ENCODE measurements around the gene S100A4. TPM values are rescaled to one million over a fixed set of nuclear protein-coding genes. Genes with fewer than 3 reads are reported as not detected.

S100A4 gene
- total RNA-seq, 1 donor from 2014 or later: 165 TPM

DNA sequence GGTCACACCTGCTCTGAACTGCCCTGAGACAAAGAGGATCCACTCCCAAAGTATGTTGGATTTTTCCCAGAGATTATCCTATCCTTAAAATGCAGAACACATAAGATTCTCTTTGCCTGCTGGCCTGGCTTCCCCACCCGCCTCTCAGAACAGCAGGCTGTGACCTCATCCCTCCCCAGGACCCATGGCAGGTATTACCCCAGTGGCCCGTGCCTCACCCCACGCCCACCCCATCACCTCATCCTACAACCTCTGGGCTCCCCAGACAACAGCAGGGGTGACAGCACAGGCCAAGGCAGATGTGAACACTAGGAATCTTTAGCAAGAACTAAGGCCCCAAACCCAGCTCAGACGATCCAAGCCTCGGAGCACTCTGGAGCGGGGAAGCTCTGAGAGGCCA is 50.1 kb downstream of the S100A4 start:
- no peak overlapping the region for H3K27ac ChIP-seq (ENCODE audit: low read depth, low read length)
- peaks cover 3 to 15% (median 15%) of the 10 kb centered on the region in 3 donors for H3K4me1 ChIP-seq (ENCODE audit: control insufficient read depth in 3 of 3, insufficient read depth in 3 of 3, low read length in 3 of 3)
- H3K9me3 ChIP-seq (ENCODE audit: control insufficient read depth in 3 of 3, low read length in 3 of 3): no peaks in the 10 kb centered on the region
- no peaks in the 10 kb centered on the region for H3K36me3 ChIP-seq (ENCODE audit: control insufficient read depth in 3 of 3, insufficient read depth in 3 of 3, low read length in 3 of 3)
- no peaks in the 10 kb centered on the region for H3K27me3 ChIP-seq (ENCODE audit: control insufficient read depth in 3 of 3, insufficient read depth in 3 of 3, low read length in 3 of 3)
- no peak overlapping the region for H3K9ac ChIP-seq (ENCODE audit: low read depth in 1 of 3, low read length in 3 of 3)
- H3K4me3 ChIP-seq (ENCODE audit: low read length in 3 of 3): no peak overlapping the region

DNA sequence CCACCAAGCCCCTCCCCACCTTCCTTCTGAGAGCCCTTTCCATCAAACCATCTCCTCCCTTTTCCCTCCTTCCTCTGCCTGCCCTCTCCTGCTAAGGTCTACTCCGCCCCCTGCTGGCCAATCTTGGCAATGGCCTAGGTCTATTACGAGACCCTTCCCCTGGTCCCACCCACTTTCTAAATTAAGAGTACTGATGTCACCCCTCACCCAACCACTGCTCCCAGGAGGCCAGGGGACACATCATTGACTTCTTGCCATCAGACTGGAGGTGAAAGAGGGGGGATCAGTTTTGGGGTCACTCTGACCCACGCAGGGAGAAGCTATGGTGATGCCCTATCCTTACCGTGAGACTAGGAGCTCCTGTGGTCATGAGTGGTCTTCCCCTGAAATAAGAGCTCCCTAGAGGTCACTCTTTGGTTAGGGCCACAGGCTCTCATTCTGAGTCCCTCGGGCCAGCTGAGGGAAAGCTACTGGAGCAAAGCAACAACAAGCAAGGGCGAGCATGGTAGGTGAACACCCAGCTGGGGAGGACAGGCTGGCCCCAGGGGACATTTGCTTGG is 50.5 kb downstream of the S100A4 start:
- no peaks in the 10 kb centered on the region for H3K27me3 ChIP-seq (ENCODE audit: control insufficient read depth in 3 of 3, insufficient read depth in 3 of 3, low read length in 3 of 3)
- no peak overlapping the region for H3K27ac ChIP-seq (ENCODE audit: low read depth, low read length)
- no peak overlapping the region for H3K4me3 ChIP-seq (ENCODE audit: low read length in 3 of 3)
- H3K36me3 ChIP-seq (ENCODE audit: control insufficient read depth in 3 of 3, insufficient read depth in 3 of 3, low read length in 3 of 3): no peaks in the 10 kb centered on the region
- peaks cover 8 to 20% (median 18%) of the 10 kb centered on the region in 3 donors for H3K4me1 ChIP-seq (ENCODE audit: control insufficient read depth in 3 of 3, insufficient read depth in 3 of 3, low read length in 3 of 3)
- peak overlapping the region in 1 of 3 donors; percentile 3 for H3K9ac ChIP-seq (ENCODE audit: low read depth in 1 of 3, low read length in 3 of 3)
- H3K9me3 ChIP-seq (ENCODE audit: control insufficient read depth in 3 of 3, low read length in 3 of 3): no peaks in the 10 kb centered on the region

Other genes with a start within 250 kb of the S100A4 start
- gene PGLYRP3, start 232.9 kb downstream of the S100A4 start, total RNA-seq: not detected
- not detected for gene PGLYRP4, start 197.0 kb downstream of the S100A4 start, total RNA-seq
- 218 TPM for gene S100A9, start 188.0 kb downstream of the S100A4 start, total RNA-seq
- 23.0 TPM for gene S100A12, start 170.2 kb downstream of the S100A4 start, total RNA-seq
- gene S100A8, start 154.7 kb downstream of the S100A4 start, total RNA-seq: 67.3 TPM
- gene S100A7A, start 129.3 kb downstream of the S100A4 start, total RNA-seq: not detected
- not detected for gene S100A7, start 85.2 kb downstream of the S100A4 start, total RNA-seq
- 203 TPM for gene S100A6, start 9.8 kb downstream of the S100A4 start, total RNA-seq
- gene S100A5, start 4.9 kb downstream of the S100A4 start, total RNA-seq: not detected
- gene S100A3, start 3.5 kb upstream of the S100A4 start, total RNA-seq: not detected
- not detected for gene S100A2, start 20.0 kb upstream of the S100A4 start, total RNA-seq
- 36.0 TPM for gene S100A16, start 67.3 kb upstream of the S100A4 start, total RNA-seq
- not detected for gene S100A14, start 70.5 kb upstream of the S100A4 start, total RNA-seq
- gene S100A13, start 81.7 kb upstream of the S100A4 start, total RNA-seq: 55.3 TPM
- gene S100A1, start 82.6 kb upstream of the S100A4 start, total RNA-seq: 0.52 TPM
- gene CHTOP, start 88.3 kb upstream of the S100A4 start, total RNA-seq: 46.4 TPM
- gene SNAPIN, start 112.9 kb upstream of the S100A4 start, total RNA-seq: 56.4 TPM
- gene ILF2, start 125.2 kb upstream of the S100A4 start, total RNA-seq: 148 TPM
- gene NPR1, start 132.9 kb upstream of the S100A4 start, total RNA-seq: 11.5 TPM
- gene INTS3, start 182.2 kb upstream of the S100A4 start, total RNA-seq: 24.0 TPM
- 16.7 TPM for gene SLC27A3, start 229.6 kb upstream of the S100A4 start, total RNA-seq